SU-DHL-6 (cell line): Measurements from ENCODE around the gene GRID2.

ENCODE experiments used
- CTCF ChIP-seq: fragments of 200-600 bp; sonication (generic); IDR thresholded peaks from one replicate; pipeline ENCODE4 v1.5.1; 2017; ENCODE audit warnings: antibody characterized with exemption, mild to moderate bottlenecking, low read length, moderate library complexity; ENCODE audit not compliant: insufficient read depth, poor library complexity, severe bottlenecking
- EZH2phosphoT487 ChIP-seq: fragments of 200-600 bp; sonication (generic), shearing (Covaris generic); conservative IDR thresholded peaks from 2 replicates; pipeline ENCODE4 v1.6.1; 2018; ENCODE audit warnings: mild to moderate bottlenecking, antibody characterized with exemption, low read length, moderate library complexity, mixed read lengths

- no peak for TF ChIP-seq CTCF
- no peak for TF ChIP-seq EZH2phosphoT487
Measured at GRCh38 chr4:92488496-92488895, 184.7 kb downstream of the GRID2 start.
